HUES6 (cell line): ENCODE data around the gene ADRA1B.

Experiments used
- H3K27ac ChIP-seq: 2 replicates; pipeline ENCODE4 v1.7.0; 2013; ENCODE audit warnings: low read depth, mild to moderate bottlenecking, low read length, inconsistent platforms
- H3K27me3 ChIP-seq: 2 replicates; pipeline ENCODE4 v1.6.1; 2013; ENCODE audit warnings: low read length; ENCODE audit not compliant: control insufficient read depth, insufficient read depth
- H3K36me3 ChIP-seq: 2 replicates; pipeline ENCODE4 v1.6.1; 2013; ENCODE audit warnings: low read length; ENCODE audit not compliant: control insufficient read depth, insufficient read depth
- H3K4me1 ChIP-seq: 2 replicates; pipeline ENCODE4 v1.6.1; 2013; ENCODE audit warnings: low read length; ENCODE audit not compliant: control insufficient read depth, insufficient read depth
- H3K4me3 ChIP-seq: 2 replicates; pipeline ENCODE4 v1.5.1; 2013; ENCODE audit warnings: low read depth, low read length
- H3K9ac ChIP-seq: one replicate; pipeline ENCODE4 v1.6.1; 2013; ENCODE audit warnings: mild to moderate bottlenecking, low read length
- H3K9me3 ChIP-seq: 2 replicates; pipeline ENCODE4 v1.6.1; 2013; ENCODE audit warnings: low read depth, low read length; ENCODE audit not compliant: control insufficient read depth, insufficient read depth

The ADRA1B gene

DNA sequence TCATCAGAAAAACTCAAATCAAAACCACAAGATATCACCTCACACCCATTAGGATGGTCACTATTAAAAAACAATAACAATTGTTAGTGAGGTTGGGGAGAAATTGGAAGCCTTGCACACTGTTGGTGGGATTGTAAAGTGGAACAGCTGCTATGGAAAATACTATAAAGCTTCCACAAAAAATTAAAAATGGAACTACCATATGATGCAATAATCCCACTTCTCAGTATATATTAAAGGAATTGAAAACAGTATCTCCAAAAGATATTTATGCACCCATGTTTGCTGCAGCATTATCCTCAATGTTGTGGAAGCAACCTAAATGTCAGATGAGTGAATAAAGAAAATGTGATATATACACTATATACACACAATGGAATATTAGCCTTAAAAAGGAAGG lies 14.5 kb upstream of the ADRA1B start:
- H3K36me3 ChIP-seq: no peaks in the 10 kb centered on the region
- peaks cover 5% of the 10 kb centered on the region; the same call in 1 of the 2 replicates for H3K4me1 ChIP-seq
- no peak overlapping the region for H3K9ac ChIP-seq
- H3K4me3 ChIP-seq: no peak overlapping the region
- H3K27ac ChIP-seq: no peak overlapping the region
- H3K9me3 ChIP-seq: no peaks in the 10 kb centered on the region
- no peaks in the 10 kb centered on the region for H3K27me3 ChIP-seq

DNA sequence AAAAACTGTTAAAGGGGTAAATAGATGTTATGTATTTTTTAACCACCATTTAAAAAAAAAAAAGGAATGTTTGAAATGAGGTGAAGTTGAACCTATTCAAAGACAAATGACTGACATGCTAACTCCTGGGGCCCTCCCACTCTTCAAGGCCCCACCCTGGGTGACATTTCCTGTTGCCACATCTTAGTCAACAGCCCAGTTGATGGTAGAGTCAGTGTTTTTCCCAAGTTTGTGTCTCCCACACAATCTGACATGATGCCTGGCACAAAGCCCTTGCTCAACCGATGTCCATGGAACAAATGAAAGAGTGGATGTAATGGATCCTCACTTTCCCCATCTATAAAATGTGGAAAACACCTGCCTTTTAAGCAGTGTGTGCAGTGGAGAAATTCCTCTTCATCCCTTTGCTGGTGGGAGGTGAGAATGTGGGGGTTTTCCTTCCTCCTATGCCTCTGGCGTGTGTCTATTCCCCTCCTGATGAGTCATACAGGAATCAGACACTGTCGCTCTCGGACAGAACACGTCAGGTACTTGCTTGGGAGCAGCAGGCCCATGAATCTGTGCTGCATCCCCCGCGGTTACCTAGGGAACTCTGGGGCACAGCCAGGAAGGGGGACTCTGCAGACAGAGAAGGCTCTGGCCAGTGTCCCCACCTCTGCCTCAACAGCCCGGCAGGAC lies 13.7 kb upstream of the ADRA1B start:
- no peaks in the 10 kb centered on the region for H3K27me3 ChIP-seq
- H3K36me3 ChIP-seq: no peaks in the 10 kb centered on the region
- no peaks in the 10 kb centered on the region for H3K9me3 ChIP-seq
- no peak overlapping the region for H3K9ac ChIP-seq
- H3K4me1 ChIP-seq: peaks cover 5% of the 10 kb centered on the region; the same call in 1 of the 2 replicates
- no peak overlapping the region for H3K27ac ChIP-seq
- H3K4me3 ChIP-seq: no peak overlapping the region

DNA sequence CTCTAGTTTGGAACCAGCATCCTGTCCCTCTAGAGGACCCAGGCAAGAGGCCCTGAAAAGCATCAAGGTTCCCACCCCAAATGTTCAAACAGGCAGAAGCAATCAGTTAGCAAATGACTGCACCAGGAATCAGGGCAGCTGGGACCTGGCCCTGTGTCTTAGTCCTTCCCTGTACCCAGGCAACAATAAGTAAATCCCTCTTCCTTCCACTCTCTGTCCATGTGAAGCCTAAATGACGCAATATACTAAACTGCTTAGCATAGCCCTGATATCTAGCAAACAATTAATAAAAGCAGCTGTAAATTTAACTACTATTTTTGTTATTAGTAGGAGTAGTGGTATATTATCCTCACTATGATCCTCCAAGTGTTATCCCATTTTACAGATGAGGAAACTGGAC lies 13.2 kb upstream of the ADRA1B start:
- Histone ChIP-seq H3K36me3 (no peaks in the 10 kb centered on the region), H3K4me3 (no peak overlapping the region), H3K9me3 (no peaks in the 10 kb centered on the region), H3K9ac (no peak overlapping the region), H3K4me1 (peaks cover 7% of the 10 kb centered on the region; the same call in 1 of the 2 replicates), H3K27me3 (no peaks in the 10 kb centered on the region), H3K27ac (no peak overlapping the region)

DNA sequence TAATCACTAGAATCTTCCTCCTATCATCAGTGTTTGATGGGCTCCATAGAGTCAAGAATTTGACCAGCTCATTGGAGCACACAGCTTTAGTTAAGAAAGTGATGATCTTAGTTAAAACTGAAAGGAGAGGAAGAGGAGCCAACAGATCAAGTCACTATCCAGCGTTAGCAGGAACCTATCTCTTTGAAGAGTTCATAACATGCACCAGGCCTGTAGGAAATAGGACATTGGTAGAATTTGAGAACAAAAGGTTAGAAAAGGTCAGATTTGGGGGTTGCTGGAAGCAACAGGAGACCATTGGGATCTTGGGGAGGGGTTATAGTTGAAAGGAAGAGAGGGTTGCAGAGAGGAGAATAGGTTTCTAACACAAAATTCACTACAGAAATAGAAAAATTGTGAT lies 11.4 kb upstream of the ADRA1B start:
- Histone ChIP-seq H3K4me1 (peaks cover 15% of the 10 kb centered on the region), H3K9me3 (no peaks in the 10 kb centered on the region), H3K4me3 (no peak overlapping the region), H3K36me3 (no peaks in the 10 kb centered on the region), H3K9ac (no peak overlapping the region), H3K27ac (no peak overlapping the region), H3K27me3 (no peaks in the 10 kb centered on the region)

DNA sequence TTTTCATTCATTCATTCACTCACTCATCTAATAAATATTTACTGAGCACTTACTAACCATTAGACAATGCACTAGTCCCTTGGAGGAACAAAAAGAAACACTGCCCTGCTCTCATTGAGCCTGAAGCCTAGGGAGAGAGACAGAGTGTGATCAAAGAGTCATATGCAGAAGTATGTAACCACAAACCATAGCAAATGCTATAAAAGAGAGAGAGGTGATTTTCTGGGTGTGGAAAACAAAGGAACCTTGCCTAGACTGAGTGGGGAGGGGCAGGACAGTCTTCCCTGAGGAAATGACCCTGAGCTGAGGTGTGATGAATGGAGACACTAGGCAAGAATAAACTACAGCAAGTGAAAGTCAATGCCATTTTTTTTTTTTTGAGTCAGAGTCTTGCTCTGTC lies 10.8 kb upstream of the ADRA1B start:
- no peaks in the 10 kb centered on the region for H3K36me3 ChIP-seq
- H3K4me1 ChIP-seq: peaks cover 15% of the 10 kb centered on the region
- no peaks in the 10 kb centered on the region for H3K27me3 ChIP-seq
- H3K27ac ChIP-seq: no peak overlapping the region
- no peak overlapping the region for H3K9ac ChIP-seq
- no peak overlapping the region for H3K4me3 ChIP-seq
- no peaks in the 10 kb centered on the region for H3K9me3 ChIP-seq

GRCh38 chr5:159906463-159906862 lies 9.8 kb upstream of the ADRA1B start:
- Histone ChIP-seq H3K27me3 (no peaks in the 10 kb centered on the region), H3K4me3 (no peak overlapping the region), H3K27ac (no peak overlapping the region), H3K9me3 (no peaks in the 10 kb centered on the region), H3K36me3 (no peaks in the 10 kb centered on the region), H3K9ac (no peak overlapping the region), H3K4me1 (peaks cover 21% of the 10 kb centered on the region)

DNA sequence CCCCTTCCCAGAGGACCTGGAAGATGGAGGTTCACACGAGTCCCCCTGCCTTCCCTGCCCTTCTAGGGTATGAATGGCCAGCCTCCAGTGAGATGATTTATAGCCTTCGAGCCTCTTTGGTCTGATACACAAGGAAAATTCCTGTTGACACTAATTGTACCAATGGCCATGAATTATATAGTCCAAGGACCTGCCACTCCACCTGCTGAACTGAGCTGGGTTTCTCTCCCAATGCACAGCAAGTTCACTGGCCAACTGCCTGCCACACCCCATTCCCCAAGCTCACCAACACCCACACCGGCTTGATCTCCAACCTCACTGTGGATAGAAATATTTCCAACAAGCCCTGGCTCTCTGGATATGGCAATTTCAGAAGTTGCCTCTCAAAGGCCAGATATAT lies 9.3 kb upstream of the ADRA1B start:
- Histone ChIP-seq H3K27me3 (no peaks in the 10 kb centered on the region), H3K9ac (no peak overlapping the region), H3K9me3 (no peaks in the 10 kb centered on the region), H3K4me1 (peaks cover 26% of the 10 kb centered on the region), H3K4me3 (no peak overlapping the region), H3K36me3 (no peaks in the 10 kb centered on the region), H3K27ac (no peak overlapping the region)

DNA sequence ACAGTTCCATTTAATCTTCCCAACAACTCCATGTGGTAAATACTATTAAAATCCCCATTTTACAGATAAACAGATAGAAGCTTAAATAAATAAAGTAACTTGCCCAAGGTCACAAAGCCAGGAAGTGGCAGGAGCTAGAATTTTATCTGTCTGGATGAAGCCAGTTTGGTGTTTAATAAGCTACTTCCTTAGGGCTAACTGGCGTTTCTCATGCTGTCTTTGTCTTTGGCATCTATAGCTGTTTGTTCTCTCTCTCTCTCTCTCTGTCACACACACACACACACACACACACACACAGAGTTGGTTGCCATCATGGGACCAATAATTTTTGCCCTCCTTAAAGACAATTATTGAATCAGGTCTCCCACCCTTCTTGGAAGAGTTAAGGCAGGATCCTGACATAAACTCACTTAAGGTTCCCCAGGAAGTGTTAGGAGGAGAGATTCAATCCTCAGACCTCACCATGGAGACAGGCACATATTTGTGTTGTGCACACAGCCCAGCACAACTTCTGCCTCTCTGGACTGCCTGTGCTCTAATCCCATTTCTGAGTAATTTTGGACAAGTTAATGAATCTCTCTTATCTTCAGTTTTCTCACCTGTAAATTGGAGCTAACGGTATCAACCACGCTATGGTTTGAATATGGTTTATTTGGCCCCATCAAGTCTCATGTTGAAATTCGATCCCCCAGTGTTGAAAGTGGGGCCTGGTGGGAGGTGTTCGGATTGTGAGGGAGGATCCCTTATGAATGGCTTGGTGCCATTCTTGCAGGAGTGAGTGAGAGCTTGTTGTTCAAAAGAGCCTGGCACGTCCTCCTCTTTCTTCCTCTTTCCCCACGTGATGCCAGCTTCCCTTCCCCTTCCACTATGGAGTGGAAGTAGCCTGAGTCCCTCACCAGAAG lies 8.3 kb upstream of the ADRA1B start:
- Histone ChIP-seq H3K4me3 (no peak overlapping the region), H3K9ac (no peak overlapping the region), H3K27ac (no peak overlapping the region), H3K27me3 (peaks cover 1% of the 10 kb centered on the region; the same call in 1 of the 2 replicates), H3K36me3 (no peaks in the 10 kb centered on the region), H3K4me1 (peaks cover 22% of the 10 kb centered on the region), H3K9me3 (no peaks in the 10 kb centered on the region)

DNA sequence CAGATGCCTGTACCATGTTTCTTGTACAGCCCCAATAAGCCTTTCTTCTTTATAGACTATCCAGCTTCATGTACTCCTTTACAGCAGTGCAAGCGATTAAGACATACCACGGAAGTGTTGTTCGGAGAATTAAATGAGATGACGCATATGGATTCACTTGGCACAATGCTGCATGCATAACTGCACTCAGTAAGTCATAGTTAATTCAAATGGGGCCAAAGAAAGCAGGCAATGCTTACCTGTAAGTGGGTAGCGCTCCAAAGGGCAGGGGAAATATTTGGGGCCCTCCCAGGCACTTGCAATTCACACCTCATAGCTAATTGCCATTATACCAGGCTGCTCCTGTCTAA lies 7.7 kb upstream of the ADRA1B start:
- Histone ChIP-seq H3K4me3 (no peak overlapping the region), H3K36me3 (no peaks in the 10 kb centered on the region), H3K9ac (no peak overlapping the region), H3K9me3 (no peaks in the 10 kb centered on the region), H3K4me1 (peaks cover 22% of the 10 kb centered on the region), H3K27me3 (peaks cover 7% of the 10 kb centered on the region; the same call in 1 of the 2 replicates), H3K27ac (no peak overlapping the region)

DNA sequence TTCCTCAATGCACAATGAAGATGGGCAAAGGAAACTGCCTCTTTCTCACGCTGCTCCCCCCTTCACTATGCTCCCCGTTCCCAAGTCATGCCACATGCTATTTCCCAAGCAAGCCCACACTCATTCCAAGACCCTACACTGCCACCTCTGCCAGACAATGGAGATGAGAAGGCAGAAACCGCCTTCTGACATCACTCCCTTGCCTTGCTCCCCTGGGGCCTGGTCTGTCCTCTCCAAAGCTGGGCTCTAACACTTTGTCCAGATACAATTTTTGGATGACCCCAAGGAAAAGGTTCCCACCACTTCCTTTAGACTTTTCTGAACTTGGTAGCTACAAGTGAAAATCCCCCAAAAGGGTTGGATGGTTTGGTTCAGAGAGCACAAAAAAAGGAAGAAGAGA lies 7.2 kb upstream of the ADRA1B start:
- Histone ChIP-seq H3K9me3 (no peaks in the 10 kb centered on the region), H3K4me3 (no peak overlapping the region), H3K27me3 (peaks cover 12% of the 10 kb centered on the region), H3K9ac (no peak overlapping the region), H3K36me3 (no peaks in the 10 kb centered on the region), H3K27ac (no peak overlapping the region), H3K4me1 (peaks cover 22% of the 10 kb centered on the region)

- Histone ChIP-seq H3K4me1 (peaks cover 22% of the 10 kb centered on the region), H3K9me3 (no peaks in the 10 kb centered on the region), H3K27ac (no peak overlapping the region), H3K36me3 (no peaks in the 10 kb centered on the region), H3K27me3 (peaks cover 24% of the 10 kb centered on the region), H3K4me3 (no peak overlapping the region), H3K9ac (no peak overlapping the region)
Measured at GRCh38 chr5:159910207-159910842, 6.0 kb upstream of the ADRA1B start.
